ENCODE measurements around the gene SLC25A51.

SLC25A51 gene

DNA sequence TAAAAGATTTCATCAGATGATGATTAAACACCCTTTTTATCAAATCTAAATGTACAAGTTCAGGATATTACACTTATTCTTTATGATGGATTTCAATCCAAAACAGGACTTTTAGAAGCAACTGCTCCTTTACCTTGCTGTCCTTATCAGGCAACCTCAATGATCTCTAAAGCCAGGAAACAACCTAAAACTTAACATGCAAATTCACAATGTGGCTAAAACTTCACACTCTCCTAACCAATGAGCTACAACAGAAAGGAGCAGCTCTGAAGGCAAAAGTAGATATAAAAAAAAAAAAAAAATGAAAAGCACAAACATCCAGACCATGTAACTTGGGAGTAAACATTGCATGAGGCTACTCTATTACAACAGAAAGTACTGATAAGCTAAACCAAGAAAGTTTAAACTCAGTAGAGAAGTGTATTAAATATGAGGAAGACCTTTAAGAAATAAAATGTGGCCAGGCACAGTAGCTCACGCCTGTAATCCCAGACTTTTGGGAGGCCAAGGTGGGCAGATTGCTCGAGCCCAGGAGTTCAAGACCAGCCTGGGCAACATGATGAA is 22.9 kb downstream of the SLC25A51 start:
- H4K20me1 ChIP-seq (ENCODE audit: low read depth, low read length) = no peaks in the 10 kb centered on the region
- H3K36me3 ChIP-seq (ENCODE audit: low read length) = peaks cover 4% of the 10 kb centered on the region; the same call in 1 of the 2 replicates
- no peak for TF ChIP-seq EZH2phosphoT487 (conservative IDR thresholded peaks at IDR 0.05; ENCODE audit: low read length)
- TF ChIP-seq, protein P1, sequence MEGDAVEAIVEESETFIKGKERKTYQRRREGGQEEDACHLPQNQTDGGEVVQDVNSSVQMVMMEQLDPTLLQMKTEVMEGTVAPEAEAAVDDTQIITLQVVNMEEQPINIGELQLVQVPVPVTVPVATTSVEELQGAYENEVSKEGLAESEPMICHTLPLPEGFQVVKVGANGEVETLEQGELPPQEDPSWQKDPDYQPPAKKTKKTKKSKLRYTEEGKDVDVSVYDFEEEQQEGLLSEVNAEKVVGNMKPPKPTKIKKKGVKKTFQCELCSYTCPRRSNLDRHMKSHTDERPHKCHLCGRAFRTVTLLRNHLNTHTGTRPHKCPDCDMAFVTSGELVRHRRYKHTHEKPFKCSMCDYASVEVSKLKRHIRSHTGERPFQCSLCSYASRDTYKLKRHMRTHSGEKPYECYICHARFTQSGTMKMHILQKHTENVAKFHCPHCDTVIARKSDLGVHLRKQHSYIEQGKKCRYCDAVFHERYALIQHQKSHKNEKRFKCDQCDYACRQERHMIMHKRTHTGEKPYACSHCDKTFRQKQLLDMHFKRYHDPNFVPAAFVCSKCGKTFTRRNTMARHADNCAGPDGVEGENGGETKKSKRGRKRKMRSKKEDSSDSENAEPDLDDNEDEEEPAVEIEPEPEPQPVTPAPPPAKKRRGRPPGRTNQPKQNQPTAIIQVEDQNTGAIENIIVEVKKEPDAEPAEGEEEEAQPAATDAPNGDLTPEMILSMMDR (IDR thresholded peaks at IDR 0.05; ENCODE audit: insufficient read depth, low read length, poor library complexity, severe bottlenecking) = no peak
- H3K27ac ChIP-seq (ENCODE audit: low read depth, low read length) = no peak overlapping the region
- no peaks in the 10 kb centered on the region for H3K9me2 ChIP-seq (replicated peaks; ENCODE audit: insufficient read depth, low read length)
- H3F3A ChIP-seq (ENCODE audit: insufficient read depth) = no peaks in the 10 kb centered on the region
- no peak overlapping the region for H3K4me2 ChIP-seq (ENCODE audit: low read depth, low read length, poor library complexity, severe bottlenecking)
- no peaks in the 10 kb centered on the region for H3K79me2 ChIP-seq (ENCODE audit: insufficient read depth, low read length)
- H2AFZ ChIP-seq (ENCODE audit: low read depth, low read length, severe bottlenecking) = no peak overlapping the region
- no peak overlapping the region for H3K9ac ChIP-seq (ENCODE audit: low read length)
- H3K4me3 ChIP-seq (ENCODE audit: insufficient read depth, low read length, poor library complexity, severe bottlenecking) = no peak overlapping the region
- no peaks in the 10 kb centered on the region for H3K27me3 ChIP-seq (ENCODE audit: low read length)
- H3K9me3 ChIP-seq (ENCODE audit: insufficient read depth, low read length) = no peaks in the 10 kb centered on the region

DNA sequence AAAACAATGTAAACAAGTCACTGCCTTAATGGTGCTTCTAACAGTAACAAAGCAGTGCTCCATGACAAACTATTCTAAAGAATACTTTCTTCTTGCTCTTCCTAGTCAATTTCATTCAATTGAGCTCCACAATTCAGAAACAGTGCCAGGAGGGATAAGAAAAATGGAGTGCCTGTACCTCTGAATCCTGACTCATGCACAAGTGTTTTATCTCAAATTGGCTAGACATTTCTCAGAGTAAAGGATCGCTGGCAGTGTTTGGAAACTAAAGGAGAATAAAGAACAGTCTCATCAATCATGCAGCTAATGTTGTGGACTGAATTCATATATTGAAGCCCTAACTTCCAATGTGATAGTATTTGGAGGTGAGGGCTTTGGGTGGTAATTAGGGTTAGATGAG is 27.6 kb downstream of the SLC25A51 start:
- TF ChIP-seq EZH2phosphoT487 (conservative IDR thresholded peaks at IDR 0.05; ENCODE audit: low read length) = no peak
- TF ChIP-seq, protein P1 (IDR thresholded peaks at IDR 0.05; ENCODE audit: insufficient read depth, low read length, poor library complexity, severe bottlenecking) = no peak

DNA sequence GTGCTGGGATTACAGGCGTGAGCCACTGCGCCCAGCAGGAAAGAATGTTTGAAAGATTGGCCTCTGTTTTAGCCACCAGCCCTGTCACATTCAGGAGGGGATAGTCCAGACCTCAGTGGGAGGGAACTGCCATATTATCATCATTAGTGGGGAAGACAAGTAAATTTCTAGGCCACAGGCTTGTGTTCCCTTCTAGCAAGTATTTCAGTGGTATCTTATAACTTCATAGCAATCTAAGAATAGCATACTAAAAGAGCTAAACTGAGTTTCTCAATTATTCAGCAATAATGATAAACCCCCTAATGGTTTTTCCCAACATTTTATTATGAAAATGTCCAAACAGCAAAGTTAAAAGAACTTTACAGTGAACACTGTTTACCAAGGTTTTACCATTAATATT is 30.0 kb downstream of the SLC25A51 start:
- no peak overlapping the region for H3K4me3 ChIP-seq (ENCODE audit: insufficient read depth, low read length, poor library complexity, severe bottlenecking)
- H4K20me1 ChIP-seq (ENCODE audit: low read depth, low read length) = no peaks in the 10 kb centered on the region
- H2AFZ ChIP-seq (ENCODE audit: low read depth, low read length, severe bottlenecking) = no peak overlapping the region
- H3K4me2 ChIP-seq (ENCODE audit: low read depth, low read length, poor library complexity, severe bottlenecking) = no peak overlapping the region
- H3K79me2 ChIP-seq (ENCODE audit: insufficient read depth, low read length) = no peaks in the 10 kb centered on the region
- H3K9me2 ChIP-seq (replicated peaks; ENCODE audit: insufficient read depth, low read length) = no peaks in the 10 kb centered on the region
- H3K27ac ChIP-seq (ENCODE audit: low read depth, low read length) = no peak overlapping the region
- H3K9me3 ChIP-seq (ENCODE audit: insufficient read depth, low read length) = no peaks in the 10 kb centered on the region
- peaks cover 4% of the 10 kb centered on the region; the same call in 1 of the 2 replicates for H3K36me3 ChIP-seq (ENCODE audit: low read length)
- H3K27me3 ChIP-seq (ENCODE audit: low read length) = no peaks in the 10 kb centered on the region
- H3F3A ChIP-seq (ENCODE audit: insufficient read depth) = peaks cover 5% of the 10 kb centered on the region; the same call in 1 of the 2 replicates
- TF ChIP-seq, protein P1 (IDR thresholded peaks at IDR 0.05; ENCODE audit: insufficient read depth, low read length, poor library complexity, severe bottlenecking) = no peak
- no peak for TF ChIP-seq EZH2phosphoT487 (conservative IDR thresholded peaks at IDR 0.05; ENCODE audit: low read length)
- H3K9ac ChIP-seq (ENCODE audit: low read length) = no peak overlapping the region

More for the DNA sequence above, 27.6 kb downstream of the SLC25A51 start:
- H3K36me3 ChIP-seq (ENCODE audit: low read length) = peaks cover 4% of the 10 kb centered on the region; the same call in 1 of the 2 replicates
- no peak overlapping the region for H2AFZ ChIP-seq (ENCODE audit: low read depth, low read length, severe bottlenecking)
- no peak overlapping the region for H3K4me2 ChIP-seq (ENCODE audit: low read depth, low read length, poor library complexity, severe bottlenecking)
- no peak overlapping the region for H3K27ac ChIP-seq (ENCODE audit: low read depth, low read length)
- no peak overlapping the region for H3K4me3 ChIP-seq (ENCODE audit: insufficient read depth, low read length, poor library complexity, severe bottlenecking)
- no peaks in the 10 kb centered on the region for H4K20me1 ChIP-seq (ENCODE audit: low read depth, low read length)
- H3K9me3 ChIP-seq (ENCODE audit: insufficient read depth, low read length) = no peaks in the 10 kb centered on the region
- H3K27me3 ChIP-seq (ENCODE audit: low read length) = no peaks in the 10 kb centered on the region
- H3K9ac ChIP-seq (ENCODE audit: low read length) = no peak overlapping the region
- no peaks in the 10 kb centered on the region for H3K9me2 ChIP-seq (replicated peaks; ENCODE audit: insufficient read depth, low read length)
- H3F3A ChIP-seq (ENCODE audit: insufficient read depth) = no peaks in the 10 kb centered on the region
- H3K79me2 ChIP-seq (ENCODE audit: insufficient read depth, low read length) = no peaks in the 10 kb centered on the region

Data from SU-DHL-6 (cell line).